Tibial artery (tissue), 4 donors: ENCODE results near the gene PTPRN2.

Source experiments
- DNase-seq, 2 donors: peaks; one replicate each; pipeline ENCODE4 v3.0.0-alpha.2; 2019
- H3K27ac ChIP-seq, 2 donors: fragments of 200-600 bp; sonication (generic) in 1 of 2; 1 replicate in 1 of 2; 2 replicates in 1 of 2; pipeline ENCODE4 v1.5.1; 2018 to 2019; ENCODE audit warnings: mild to moderate bottlenecking in 1 of 2
- H3K27me3 ChIP-seq, 2 donors: fragments of 200-600 bp; sonication (generic) in 1 of 2; one replicate each; pipeline versions ENCODE4 v1.5.1 to v1.6.0; 2016 to 2019
- H3K36me3 ChIP-seq, 3 donors: fragments of 200-600 bp; sonication (generic) in 2 of 3; one replicate each; pipeline ENCODE4 v1.5.1; 2016 to 2019; ENCODE audit warnings: mild to moderate bottlenecking in 2 of 3
- H3K4me1 ChIP-seq, 4 donors: fragments of 200-600 bp; sonication (generic) in 2 of 4; 1 replicate in 3 of 4; 2 replicates in 1 of 4; pipeline ENCODE4 v1.5.1; 2016 to 2019
- H3K4me3 ChIP-seq, 2 donors: fragments of 200-600 bp; sonication (generic) in 1 of 2; 1 replicate in 1 of 2; 2 replicates in 1 of 2; pipeline ENCODE4 v1.5.1; 2018 to 2019; ENCODE audit warnings: mild to moderate bottlenecking in 2 of 2
- H3K9me3 ChIP-seq, 3 donors: fragments of 200-600 bp; sonication (generic) in 1 of 3; one replicate each; pipeline ENCODE4 v1.5.1; 2016 to 2019
- intact Hi-C: fragments of 100-400 bp; cut with DNase I; formaldehyde crosslinking; loops from one replicate; pipeline ENCODE4 v1.15.0; 2023; ENCODE audit warnings: low total_unique reads
- TF ChIP-seq, protein P1 (sequence below), 2 experiments: fragments of 200-600 bp in 1 of 2; fragments of 450-650 bp in 1 of 2; IDR thresholded peaks; one replicate each; pipeline ENCODE4 v1.5.1; 2017 to 2019; ENCODE audit warnings: antibody characterized with exemption in 2 of 2, mild to moderate bottlenecking in 1 of 2, moderate library complexity in 1 of 2

The PTPRN2 gene

DNA sequence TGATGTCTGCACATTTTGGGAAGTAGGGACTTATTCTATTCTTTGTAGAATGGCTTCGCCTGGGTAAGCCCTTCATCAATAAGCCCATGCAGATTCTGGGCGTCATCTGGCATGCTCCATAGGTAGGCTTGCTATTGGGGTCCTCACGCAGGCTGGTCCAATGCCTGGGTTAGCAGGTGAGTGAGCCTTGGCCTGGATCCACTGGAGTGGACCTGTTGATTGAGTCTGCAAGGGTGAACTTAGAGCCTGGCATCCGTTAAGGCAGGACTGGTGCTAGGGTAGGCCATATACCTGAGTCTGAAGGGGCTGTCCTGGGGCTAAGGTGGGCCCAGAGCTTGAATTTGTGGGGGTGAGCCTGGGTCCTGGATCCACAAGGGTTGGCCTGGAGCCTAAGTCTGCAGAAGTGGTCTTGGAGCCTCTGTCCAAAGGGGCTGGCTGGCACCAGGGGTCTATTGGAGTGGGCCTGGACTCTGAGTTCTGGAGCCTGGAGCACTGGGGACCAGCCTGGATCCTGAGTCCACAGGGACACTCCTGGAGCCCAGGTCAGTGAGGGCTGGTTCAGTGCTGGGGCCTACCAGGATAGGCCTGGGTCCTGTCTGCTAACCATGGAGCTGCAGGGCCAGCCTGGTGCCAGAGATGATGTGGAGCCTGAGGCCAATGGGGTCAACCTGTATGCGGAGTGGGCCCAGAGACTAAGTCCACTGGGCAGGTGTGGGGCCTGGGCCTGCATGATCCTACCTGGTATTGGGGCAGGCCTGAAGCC, 297.7 kb downstream of the PTPRN2 start:
- DNase-seq = peak; percentile 6 to 29
- no peaks in the 10 kb centered on the region for H3K4me1 ChIP-seq
- H3K4me3 ChIP-seq = no peak overlapping the region
- TF ChIP-seq, protein P1, sequence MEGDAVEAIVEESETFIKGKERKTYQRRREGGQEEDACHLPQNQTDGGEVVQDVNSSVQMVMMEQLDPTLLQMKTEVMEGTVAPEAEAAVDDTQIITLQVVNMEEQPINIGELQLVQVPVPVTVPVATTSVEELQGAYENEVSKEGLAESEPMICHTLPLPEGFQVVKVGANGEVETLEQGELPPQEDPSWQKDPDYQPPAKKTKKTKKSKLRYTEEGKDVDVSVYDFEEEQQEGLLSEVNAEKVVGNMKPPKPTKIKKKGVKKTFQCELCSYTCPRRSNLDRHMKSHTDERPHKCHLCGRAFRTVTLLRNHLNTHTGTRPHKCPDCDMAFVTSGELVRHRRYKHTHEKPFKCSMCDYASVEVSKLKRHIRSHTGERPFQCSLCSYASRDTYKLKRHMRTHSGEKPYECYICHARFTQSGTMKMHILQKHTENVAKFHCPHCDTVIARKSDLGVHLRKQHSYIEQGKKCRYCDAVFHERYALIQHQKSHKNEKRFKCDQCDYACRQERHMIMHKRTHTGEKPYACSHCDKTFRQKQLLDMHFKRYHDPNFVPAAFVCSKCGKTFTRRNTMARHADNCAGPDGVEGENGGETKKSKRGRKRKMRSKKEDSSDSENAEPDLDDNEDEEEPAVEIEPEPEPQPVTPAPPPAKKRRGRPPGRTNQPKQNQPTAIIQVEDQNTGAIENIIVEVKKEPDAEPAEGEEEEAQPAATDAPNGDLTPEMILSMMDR (IDR thresholded peaks at IDR 0.05) = no peak
- H3K36me3 ChIP-seq = no peaks in the 10 kb centered on the region
- H3K27ac ChIP-seq = no peak overlapping the region
- no peaks in the 10 kb centered on the region for H3K27me3 ChIP-seq
- H3K9me3 ChIP-seq = peaks cover 0 to 24% (median 15%) of the 10 kb centered on the region in 3 donors
- intact Hi-C loops = no loop called here

DNA sequence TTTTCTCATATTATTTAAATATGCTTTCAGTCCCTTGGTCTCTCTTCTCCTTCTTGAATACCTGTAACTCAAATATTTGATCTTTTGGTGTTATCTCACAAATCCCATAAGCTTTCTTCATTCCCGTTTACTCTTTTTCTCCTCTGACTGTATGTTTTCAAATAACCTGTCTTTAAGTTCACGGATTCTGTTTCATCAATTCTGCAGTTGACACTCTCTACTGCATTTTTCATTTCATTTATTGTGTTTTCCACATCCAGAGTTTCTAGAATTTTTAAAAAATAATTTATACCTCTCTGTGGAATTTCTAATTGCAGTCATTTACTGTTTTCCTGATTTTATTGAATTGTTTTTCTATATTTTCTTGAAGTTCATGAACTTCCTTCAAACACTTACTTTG, 298.4 kb downstream of the PTPRN2 start:
- Histone ChIP-seq H3K4me3 (no peak overlapping the region), H3K9me3 (peaks cover 0 to 24% (median 15%) of the 10 kb centered on the region in 3 donors), H3K27ac (no peak overlapping the region), H3K4me1 (no peaks in the 10 kb centered on the region), H3K27me3 (no peaks in the 10 kb centered on the region), H3K36me3 (no peaks in the 10 kb centered on the region)
- intact Hi-C loops = no loop called here
- TF ChIP-seq, protein P1 (IDR thresholded peaks at IDR 0.05) = no peak
- DNase-seq = no peak

DNA sequence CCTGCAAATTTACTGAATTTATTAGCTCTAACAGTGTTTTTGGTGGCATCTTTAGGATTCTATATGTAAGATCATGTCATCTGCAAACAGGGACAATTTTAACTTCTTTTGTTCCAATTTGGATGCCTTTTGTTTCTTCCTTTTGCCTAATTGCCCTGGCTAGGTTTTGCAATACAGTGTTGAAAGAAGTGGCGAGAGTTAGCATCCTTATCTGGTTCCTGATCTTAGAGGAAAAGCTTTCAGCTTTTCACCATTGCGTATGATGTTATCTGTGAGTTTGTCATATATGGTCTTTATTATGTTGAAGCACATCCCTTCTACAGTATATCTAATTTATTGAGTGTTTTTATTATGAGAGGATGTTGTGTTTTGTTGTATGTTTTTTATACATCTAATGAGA, 301.4 kb downstream of the PTPRN2 start:
- intact Hi-C loops = no loop called here
- H3K9me3 ChIP-seq = peaks cover 0 to 24% (median 15%) of the 10 kb centered on the region in 3 donors
- H3K4me3 ChIP-seq = no peak overlapping the region
- TF ChIP-seq, protein P1 (IDR thresholded peaks at IDR 0.05) = no peak
- no peak overlapping the region for H3K27ac ChIP-seq
- H3K4me1 ChIP-seq = no peaks in the 10 kb centered on the region
- no peak for DNase-seq
- H3K27me3 ChIP-seq = no peaks in the 10 kb centered on the region
- H3K36me3 ChIP-seq = no peaks in the 10 kb centered on the region

DNA sequence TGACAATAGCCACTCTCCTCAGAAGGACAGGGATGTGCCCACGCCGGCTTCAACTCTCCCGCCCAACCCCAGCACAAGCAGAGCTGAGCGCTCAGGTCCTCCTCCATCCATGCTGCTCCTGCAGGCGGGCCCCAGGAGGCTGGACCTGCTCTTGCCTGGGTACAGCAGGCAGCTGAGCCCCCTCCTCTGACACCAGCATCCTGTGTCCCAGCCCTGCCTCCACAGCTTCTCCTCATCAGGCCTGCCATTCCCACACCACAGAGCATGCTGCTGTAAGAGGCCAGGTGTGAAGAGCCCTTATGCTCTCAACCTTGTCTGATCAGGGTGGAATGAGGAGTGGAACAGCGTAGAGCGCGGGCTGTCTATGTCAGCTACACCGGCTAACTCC, 302.2 kb downstream of the PTPRN2 start:
- H3K27ac ChIP-seq = no peak overlapping the region
- no peak overlapping the region for H3K4me3 ChIP-seq
- peaks cover 0 to 24% (median 15%) of the 10 kb centered on the region in 3 donors for H3K9me3 ChIP-seq
- H3K36me3 ChIP-seq = no peaks in the 10 kb centered on the region
- H3K27me3 ChIP-seq = no peaks in the 10 kb centered on the region
- TF ChIP-seq, protein P1 (IDR thresholded peaks at IDR 0.05) = no peak
- intact Hi-C loops = no loop called here
- peak; percentile 12 to 59 for DNase-seq
- H3K4me1 ChIP-seq = no peaks in the 10 kb centered on the region

DNA sequence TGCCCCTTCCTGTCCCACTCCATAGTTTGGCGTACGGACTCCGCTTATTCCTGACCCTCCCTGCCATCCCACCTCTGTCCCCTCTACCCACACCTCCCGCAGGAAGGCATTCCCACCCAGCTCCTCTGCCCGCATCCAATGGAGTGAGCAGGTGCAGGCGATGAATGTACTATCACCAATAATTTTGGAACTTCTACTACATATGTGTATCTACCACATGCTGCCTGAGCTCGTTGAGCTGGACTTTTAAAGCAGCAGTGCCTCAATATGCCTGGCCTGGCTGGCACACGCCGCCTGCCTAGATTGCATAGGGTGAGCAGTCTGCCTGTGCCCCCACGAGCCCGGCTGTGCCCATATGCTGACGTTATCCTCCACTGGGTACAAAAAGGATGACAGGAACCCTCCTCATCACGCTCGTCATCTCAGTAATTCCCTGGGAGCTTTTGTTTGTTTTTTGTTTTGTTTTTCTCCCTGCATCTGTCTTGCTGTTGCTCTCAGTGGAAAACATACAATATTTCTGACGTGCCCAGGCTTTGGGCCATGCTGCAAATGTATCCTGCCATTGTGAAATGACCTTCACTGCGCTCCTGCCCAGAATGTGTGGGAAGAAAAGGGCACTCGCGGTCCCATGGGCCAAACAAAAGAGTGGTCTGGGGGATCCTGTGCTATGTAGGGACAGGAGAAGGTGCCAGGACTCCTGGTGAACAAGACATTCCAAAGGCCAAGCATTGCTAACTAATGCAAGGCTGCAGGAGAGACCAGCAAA, 302.8 kb downstream of the PTPRN2 start:
- peaks cover 0 to 23% (median 10%) of the 10 kb centered on the region in 3 donors for H3K9me3 ChIP-seq
- TF ChIP-seq, protein P1 (IDR thresholded peaks at IDR 0.05) = no peak
- H3K4me3 ChIP-seq = no peak overlapping the region
- no peaks in the 10 kb centered on the region for H3K36me3 ChIP-seq
- DNase-seq = peak; percentile 8 to 38
- H3K27ac ChIP-seq = no peak overlapping the region
- H3K4me1 ChIP-seq = no peaks in the 10 kb centered on the region
- no peaks in the 10 kb centered on the region for H3K27me3 ChIP-seq
- intact Hi-C loops = no loop called here
